Panc1 (cell line): ENCODE results near the gene MBD5. TPM values are rescaled to one million over a fixed set of nuclear protein-coding genes. Genes with fewer than 3 reads are reported as not detected.

Experiments
- ATAC-seq: fragments of 200-7000 bp; cut with Tn5 transposase; 2 replicates; pipeline ENCODE4 v1.9.1; 2020; ENCODE audit warnings: mild to moderate bottlenecking, moderate library complexity
- BruUV-seq: library from RNA; stranded (reverse); fragments of 400-500 nt; replicated peaks from 2 replicates; lab custom pipeline; 2021; lab: Mats Ljungman, UMichigan
- CTCF ChIA-PET: fragments of 300-600 bp; sonication (Branson Sonifier 250); formaldehyde crosslinking; loops from one replicate; lab custom pipeline; 2022; ENCODE audit warnings: antibody characterized with exemption; lab: Charles Lee
- POLR2A ChIA-PET: fragments of 300-600 bp; sonication (Branson Sonifier 250); formaldehyde crosslinking; loops from one replicate; lab custom pipeline; 2022; ENCODE audit warnings: antibody characterized with exemption; lab: Charles Lee
- DNase-seq: peaks from one replicate; pipeline ENCODE4 v3.0.0-alpha.2; 2010; ENCODE audit warnings: low read depth, low spot score
- H3K27ac ChIP-seq: 2 replicates; pipeline ENCODE4 v1.5.1; 2011; ENCODE audit warnings: mild to moderate bottlenecking, low read length, inconsistent platforms
- H3K27me3 ChIP-seq: fragments of 200-500 bp; sonication (Bioruptor generic); 2 replicates; pipeline ENCODE4 v1.6.0; 2014; ENCODE audit warnings: low read length, inconsistent platforms; ENCODE audit not compliant: control insufficient read depth, insufficient read depth
- H3K36me3 ChIP-seq: fragments of 200-500 bp; sonication (Bioruptor generic); 2 replicates; pipeline ENCODE4 v1.5.1; 2014; ENCODE audit warnings: inconsistent platforms, mild to moderate bottlenecking, low read length, moderate library complexity; ENCODE audit not compliant: control insufficient read depth, insufficient read depth
- H3K4me1 ChIP-seq: 2 replicates; pipeline ENCODE4 v1.5.1; 2011; ENCODE audit warnings: inconsistent platforms, mild to moderate bottlenecking, low read length, moderate library complexity; ENCODE audit not compliant: control insufficient read depth, insufficient read depth
- H3K4me3 ChIP-seq, 2 experiments: 2 replicates each; pipeline ENCODE4 v1.5.1; 2011 to 2012; ENCODE audit warnings: low read depth in 2 of 2, low read length in 2 of 2, mild to moderate bottlenecking in 2 of 2, inconsistent platforms in 1 of 2, moderate library complexity in 1 of 2
- H3K9me3 ChIP-seq: fragments of 200-500 bp; sonication (Bioruptor generic); 2 replicates; pipeline ENCODE4 v1.5.1; 2014; ENCODE audit warnings: low read depth, mild to moderate bottlenecking, inconsistent platforms, low read length, moderate library complexity; ENCODE audit not compliant: control insufficient read depth, insufficient read depth
- CTCF ChIP-seq: fragments of 450-650 bp; IDR thresholded peaks from 2 replicates; pipeline ENCODE4 v1.5.1; 2017; ENCODE audit warnings: mild to moderate bottlenecking
- POLR2AphosphoS5 ChIP-seq: IDR thresholded peaks from 2 replicates; pipeline ENCODE4 v1.6.1; 2012; ENCODE audit warnings: mild to moderate bottlenecking, low read depth, low read length, moderate library complexity
- REST ChIP-seq, 2 experiments: IDR thresholded peaks; 2 replicates each; pipeline ENCODE4 v1.6.1; 2011 to 2012; ENCODE audit warnings: low read depth in 2 of 2, control low read depth in 1 of 2, low read length in 1 of 2, mild to moderate bottlenecking in 1 of 2, moderate library complexity in 1 of 2; ENCODE audit not compliant: insufficient read depth in 1 of 2
- SIN3A ChIP-seq: IDR thresholded peaks from 2 replicates; pipeline ENCODE4 v1.6.1; 2012; ENCODE audit warnings: low read depth, mild to moderate bottlenecking, low read length, moderate library complexity, borderline replicate concordance; ENCODE audit not compliant: insufficient read depth
- TCF7L2 ChIP-seq: IDR thresholded peaks from 2 replicates; pipeline ENCODE4 v1.6.1; 2011; ENCODE audit warnings: mild to moderate bottlenecking, low read depth, low read length, inconsistent platforms
- in situ Hi-C: cut with HindIII; loops from 2 replicates; pipeline ENCODE4 v1.10.0; 2016; ENCODE audit warnings: low sequenced_read_pairs, low pct_unique_long_range_greater_than_20kb
- intact Hi-C: fragments of 100-400 bp; cut with micrococcal nuclease; formaldehyde crosslinking; loops from one replicate; pipeline ENCODE4 v1.10.0; 2022; ENCODE audit not compliant: unreplicated experiment
- total RNA-seq: library from RNA; stranded (reverse); gene quantifications from one replicate; pipeline ENCODE4 v1.2.1, GENCODE V29; 2021; ENCODE audit not compliant: unreplicated experiment

MBD5 gene
- total RNA-seq, 1 experiment from 2014 or later = 40.2 TPM

- no peaks in the 10 kb centered on the region for H3K4me1 ChIP-seq
- DNase-seq (no peak), ATAC-seq (no peak)
- ChIA-PET CTCF (no interaction called here), POLR2A (no interaction called here)
- in situ Hi-C loops (no loop called here), intact Hi-C loops (no loop called here)
- H3K36me3 ChIP-seq = no peaks in the 10 kb centered on the region
- H3K27me3 ChIP-seq = no peaks in the 10 kb centered on the region
- H3K27ac ChIP-seq = no peak overlapping the region
- no TSS peak for BruUV-seq
- peak; percentile 8; the same call in 1 of the 2 replicates for TF ChIP-seq CTCF
- TF ChIP-seq TCF7L2 = no peak
- no peaks in the 10 kb centered on the region for H3K9me3 ChIP-seq
- no peak overlapping the region for H3K4me3 ChIP-seq
Measured at GRCh38 chr2:148096012-148096411, 75.1 kb downstream of the MBD5 start.

GRCh38 chr2:148102641-148103040, 81.8 kb downstream of the MBD5 start:
- no peak overlapping the region for H3K4me3 ChIP-seq
- no TSS peak for BruUV-seq
- CTCF ChIA-PET = no interaction called here
- DNase-seq = no peak
- intact Hi-C loops = no loop called here
- H3K27me3 ChIP-seq = no peaks in the 10 kb centered on the region
- no peak overlapping the region for H3K27ac ChIP-seq
- no peak for ATAC-seq
- in situ Hi-C loops = no loop called here
- H3K36me3 ChIP-seq = no peaks in the 10 kb centered on the region
- POLR2A ChIA-PET = interaction anchor here (0.7 kb wide), 1 partner anchor 8 kb away, joined by 5 read pairs; no protein-coding TSS in a partner anchor
- H3K9me3 ChIP-seq = no peaks in the 10 kb centered on the region
- no peak for TF ChIP-seq TCF7L2
- no peak for TF ChIP-seq REST (IDR thresholded peaks at IDR 0.05; ENCODE audit: insufficient read depth in 1 of 2, low read depth in 2 of 2, low read length in 1 of 2)
- TF ChIP-seq CTCF = no peak
- TF ChIP-seq POLR2AphosphoS5 = no peak
- no peak for TF ChIP-seq SIN3A
- H3K4me1 ChIP-seq = no peaks in the 10 kb centered on the region; the same call in 1 of the 2 replicates
